HepG2 (cell line): Measurements from ENCODE around the gene HCK. TPM values are rescaled to one million over a fixed set of nuclear protein-coding genes. Genes with fewer than 3 reads are reported as not detected.

Source experiments
- ATAD3A ChIP-seq: sonication (generic); formaldehyde crosslinking; IDR thresholded peaks from 2 replicates; pipeline ENCODE4 v1.4.0; 2020; ENCODE audit warnings: missing genetic modification reagents
- ATF6 ChIP-seq: sonication (generic); formaldehyde crosslinking; conservative IDR thresholded peaks from 2 replicates; pipeline ENCODE4 v1.4.0; 2020; ENCODE audit warnings: missing genetic modification reagents
- DRAP1 ChIP-seq: IDR thresholded peaks from 2 replicates; pipeline ENCODE4 v1.6.1; 2016; ENCODE audit warnings: missing genetic modification reagents, missing compliant biosample characterization
- FOXK2 ChIP-seq: fragments of 450-650 bp; IDR thresholded peaks from 2 replicates; pipeline ENCODE4 v1.6.1; 2016
- GABPA ChIP-seq, 2 experiments: IDR thresholded peaks; 2 replicates each; pipeline ENCODE4 v1.6.1; 2011 to 2016; ENCODE audit warnings: low read depth in 2 of 2, low read length in 1 of 2, missing biosample characterization in 1 of 2, missing genetic modification characterization in 1 of 2
- HES4 ChIP-seq: sonication (generic); formaldehyde crosslinking; IDR thresholded peaks from 2 replicates; pipeline ENCODE4 v1.9.0; 2021; ENCODE audit warnings: mild to moderate bottlenecking, missing genetic modification reagents, borderline replicate concordance
- HMGXB4 ChIP-seq, 2 experiments: sonication (generic) in 1 of 2; formaldehyde crosslinking in 1 of 2; IDR thresholded peaks; 2 replicates each; pipeline versions ENCODE4 v1.4.0 to v1.6.1; 2018 to 2020; ENCODE audit warnings: missing genetic modification reagents in 2 of 2, borderline replicate concordance in 1 of 2, low read depth in 1 of 2, mild to moderate bottlenecking in 1 of 2, missing biosample characterization in 1 of 2
- KDM3A ChIP-seq: IDR thresholded peaks from 2 replicates; pipeline ENCODE4 v1.6.1; 2018; ENCODE audit warnings: low read depth, missing compliant biosample characterization
- KDM4B ChIP-seq: sonication (generic); formaldehyde crosslinking; IDR thresholded peaks from 2 replicates; pipeline ENCODE4 v1.4.0; 2020; ENCODE audit warnings: missing genetic modification reagents
- RAD51 ChIP-seq: fragments of 450-650 bp; IDR thresholded peaks from 2 replicates; pipeline ENCODE4 v1.6.1; 2016; ENCODE audit warnings: borderline replicate concordance
- SMAD3 ChIP-seq: sonication (generic); formaldehyde crosslinking; IDR thresholded peaks from 2 replicates; pipeline ENCODE4 v1.4.0; 2020; ENCODE audit warnings: missing genetic modification reagents
- SMARCC2 ChIP-seq: fragments of 450-650 bp; IDR thresholded peaks from 2 replicates; pipeline ENCODE4 v1.6.1; 2017; ENCODE audit warnings: antibody characterized with exemption, mild to moderate bottlenecking
- TAF1 ChIP-seq: sonication (generic); formaldehyde crosslinking; IDR thresholded peaks from 2 replicates; pipeline ENCODE4 v1.4.0; 2020; ENCODE audit warnings: missing genetic modification reagents
- ZBTB1 ChIP-seq: sonication (generic); formaldehyde crosslinking; IDR thresholded peaks from 2 replicates; pipeline ENCODE4 v1.4.0; 2020; ENCODE audit warnings: missing genetic modification reagents, borderline replicate concordance
- ZEB1 ChIP-seq: IDR thresholded peaks from 2 replicates; pipeline ENCODE4 v1.6.1; 2012; ENCODE audit warnings: mild to moderate bottlenecking, low read depth, inconsistent platforms; ENCODE audit not compliant: insufficient replicate concordance
- ZNF30 ChIP-seq: sonication (generic); formaldehyde crosslinking; IDR thresholded peaks from 2 replicates; pipeline ENCODE4 v1.5.0; 2020; ENCODE audit warnings: mild to moderate bottlenecking, missing genetic modification reagents
- ZNF569 ChIP-seq: sonication (generic); formaldehyde crosslinking; IDR thresholded peaks from 2 replicates; pipeline ENCODE4 v1.5.0; 2020; ENCODE audit warnings: mild to moderate bottlenecking, missing genetic modification reagents, moderate library complexity, borderline replicate concordance
- ZNF570 ChIP-seq: sonication (generic); formaldehyde crosslinking; IDR thresholded peaks from 2 replicates; pipeline ENCODE4 v1.4.0; 2020; ENCODE audit warnings: mild to moderate bottlenecking, missing genetic modification reagents, borderline replicate concordance
- ZNF737 ChIP-seq: sonication (generic); formaldehyde crosslinking; IDR thresholded peaks from 2 replicates; pipeline ENCODE4 v1.5.0; 2020; ENCODE audit warnings: missing genetic modification reagents, mild to moderate bottlenecking, borderline replicate concordance
- ZNF776 ChIP-seq: sonication (generic); formaldehyde crosslinking; IDR thresholded peaks from 2 replicates; pipeline ENCODE4 v1.4.0; 2020; ENCODE audit warnings: mild to moderate bottlenecking, missing genetic modification reagents
- ZNF777 ChIP-seq: sonication (generic); formaldehyde crosslinking; IDR thresholded peaks from 2 replicates; pipeline ENCODE4 v1.4.0; 2020; ENCODE audit warnings: missing genetic modification reagents
- ZSCAN21 ChIP-seq: sonication (generic); formaldehyde crosslinking; IDR thresholded peaks from 2 replicates; pipeline ENCODE4 v1.8.0; 2022; ENCODE audit warnings: mild to moderate bottlenecking, missing genetic modification reagents, moderate library complexity, borderline replicate concordance
- polyA plus RNA-seq, 8 experiments: library from polyadenylated mRNA; depleted of rRNA in 3 of 8; stranded (reverse) in 7 of 8; unstranded in 1 of 8; fragments of >200 nt; fragmentation: Illumina TruSeq in 4 of 8; extraction: Trizol in 4 of 8; gene quantifications; 2 replicates each; pipeline versions ENCODE4 v1.2.1 to v1.2.3, GENCODE V29; 2011 to 2016; ENCODE audit warnings: low read depth in 4 of 8, missing spikeins in 1 of 8, mixed read lengths in 1 of 8; ENCODE audit not compliant: insufficient read depth in 1 of 8
- total RNA-seq, 5 experiments: library from RNA; depleted of rRNA; stranded (reverse); fragments of >200 nt; fragmentation: Illumina TruSeq; extraction: Trizol; gene quantifications; 2 replicates each; pipeline ENCODE4 v1.2.3, GENCODE V29; 2016; ENCODE audit warnings: low read depth in 1 of 5
- TF ChIP-seq, protein P1 (sequence below): IDR thresholded peaks from 2 replicates; pipeline ENCODE4 v1.6.1; 2018; ENCODE audit warnings: missing genetic modification reagents, mild to moderate bottlenecking, missing compliant biosample characterization
- TF ChIP-seq, protein P2 (sequence below): sonication (generic); formaldehyde crosslinking; IDR thresholded peaks from 2 replicates; pipeline ENCODE4 v1.4.0; 2020; ENCODE audit warnings: missing genetic modification reagents

The HCK gene
- total and polyA plus RNA-seq, 2 of the 13 experiments (the other 11 are each of a cell fraction or from before 2014, with no cell fraction given) = 0.04 TPM; not detected in 1

- TF ChIP-seq SMAD3 (CRISPR knock-in tag) (no peak), ATAD3A (CRISPR knock-in tag) (no peak; the same call in 1 of the 2 replicates), ZEB1 (no peak), KDM4B (CRISPR knock-in tag) (peak; percentile 68; the same call in 1 of the 2 replicates), HMGXB4 (CRISPR knock-in tag; IDR thresholded peaks at IDR 0.05; ENCODE audit: borderline replicate concordance in 1 of 2, low read depth in 1 of 2) (peak; percentile 37 to 89; a peak in 1 of 4 replicates), DRAP1 (CRISPR knock-in tag) (peak; percentile 68; the same call in 1 of the 2 replicates), TAF1 (CRISPR knock-in tag) (0 out of 2 replicates have a peak, but pooled peaks have one; percentile 33), SMARCC2 (no peak), HES4 (CRISPR knock-in tag) (no peak), ZNF737 (CRISPR knock-in tag) (no peak), RAD51 (no peak), FOXK2 (no peak), GABPA (IDR thresholded peaks at IDR 0.05; ENCODE audit: low read depth, low read length) (no peak), GABPA (CRISPR knock-in tag; IDR thresholded peaks at IDR 0.05; ENCODE audit: low read depth) (no peak), ZSCAN21 (CRISPR knock-in tag) (peak; percentile 76; the same call in 1 of the 2 replicates), ZNF569 (CRISPR knock-in tag) (no peak), ZNF777 (CRISPR knock-in tag) (no peak), ATF6 (CRISPR knock-in tag) (no peak), ZNF570 (CRISPR knock-in tag) (no peak), KDM3A (CRISPR knock-in tag) (peak; percentile 72; the same call in 1 of the 2 replicates), ZNF776 (CRISPR knock-in tag) (no peak), ZNF30 (CRISPR knock-in tag) (no peak), ZBTB1 (CRISPR knock-in tag) (no peak)
- TF ChIP-seq, protein P1, sequence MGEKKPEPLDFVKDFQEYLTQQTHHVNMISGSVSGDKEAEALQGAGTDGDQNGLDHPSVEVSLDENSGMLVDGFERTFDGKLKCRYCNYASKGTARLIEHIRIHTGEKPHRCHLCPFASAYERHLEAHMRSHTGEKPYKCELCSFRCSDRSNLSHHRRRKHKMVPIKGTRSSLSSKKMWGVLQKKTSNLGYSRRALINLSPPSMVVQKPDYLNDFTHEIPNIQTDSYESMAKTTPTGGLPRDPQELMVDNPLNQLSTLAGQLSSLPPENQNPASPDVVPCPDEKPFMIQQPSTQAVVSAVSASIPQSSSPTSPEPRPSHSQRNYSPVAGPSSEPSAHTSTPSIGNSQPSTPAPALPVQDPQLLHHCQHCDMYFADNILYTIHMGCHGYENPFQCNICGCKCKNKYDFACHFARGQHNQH (CRISPR knock-in tag) = no peak; the same call in 1 of the 2 replicates
- TF ChIP-seq, protein P2, sequence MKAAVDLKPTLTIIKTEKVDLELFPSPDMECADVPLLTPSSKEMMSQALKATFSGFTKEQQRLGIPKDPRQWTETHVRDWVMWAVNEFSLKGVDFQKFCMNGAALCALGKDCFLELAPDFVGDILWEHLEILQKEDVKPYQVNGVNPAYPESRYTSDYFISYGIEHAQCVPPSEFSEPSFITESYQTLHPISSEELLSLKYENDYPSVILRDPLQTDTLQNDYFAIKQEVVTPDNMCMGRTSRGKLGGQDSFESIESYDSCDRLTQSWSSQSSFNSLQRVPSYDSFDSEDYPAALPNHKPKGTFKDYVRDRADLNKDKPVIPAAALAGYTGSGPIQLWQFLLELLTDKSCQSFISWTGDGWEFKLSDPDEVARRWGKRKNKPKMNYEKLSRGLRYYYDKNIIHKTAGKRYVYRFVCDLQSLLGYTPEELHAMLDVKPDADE = no peak
These were observed 23.2 kb upstream of the HCK start (continued) for GRCh38 chr20:32028647-32029372.
